C4-2B (cell line): ENCODE results near the gene GBE1.

Experiments
- H3K27ac ChIP-seq: fragments of 450-650 bp; 2 replicates; pipeline ENCODE4 v1.5.1; 2017
- ZFX ChIP-seq: fragments of 450-650 bp; IDR thresholded peaks from 2 replicates; pipeline ENCODE4 v1.6.1; 2017
- TF ChIP-seq, protein P1 (sequence below): fragments of 450-650 bp; conservative IDR thresholded peaks from 2 replicates; pipeline ENCODE4 v1.5.1; 2017; ENCODE audit warnings: mild to moderate bottlenecking

The GBE1 gene

GRCh38 chr3:81674690-81675089 lies 86.8 kb downstream of the GBE1 start:
- TF ChIP-seq ZFX: no peak
- TF ChIP-seq, protein P1, sequence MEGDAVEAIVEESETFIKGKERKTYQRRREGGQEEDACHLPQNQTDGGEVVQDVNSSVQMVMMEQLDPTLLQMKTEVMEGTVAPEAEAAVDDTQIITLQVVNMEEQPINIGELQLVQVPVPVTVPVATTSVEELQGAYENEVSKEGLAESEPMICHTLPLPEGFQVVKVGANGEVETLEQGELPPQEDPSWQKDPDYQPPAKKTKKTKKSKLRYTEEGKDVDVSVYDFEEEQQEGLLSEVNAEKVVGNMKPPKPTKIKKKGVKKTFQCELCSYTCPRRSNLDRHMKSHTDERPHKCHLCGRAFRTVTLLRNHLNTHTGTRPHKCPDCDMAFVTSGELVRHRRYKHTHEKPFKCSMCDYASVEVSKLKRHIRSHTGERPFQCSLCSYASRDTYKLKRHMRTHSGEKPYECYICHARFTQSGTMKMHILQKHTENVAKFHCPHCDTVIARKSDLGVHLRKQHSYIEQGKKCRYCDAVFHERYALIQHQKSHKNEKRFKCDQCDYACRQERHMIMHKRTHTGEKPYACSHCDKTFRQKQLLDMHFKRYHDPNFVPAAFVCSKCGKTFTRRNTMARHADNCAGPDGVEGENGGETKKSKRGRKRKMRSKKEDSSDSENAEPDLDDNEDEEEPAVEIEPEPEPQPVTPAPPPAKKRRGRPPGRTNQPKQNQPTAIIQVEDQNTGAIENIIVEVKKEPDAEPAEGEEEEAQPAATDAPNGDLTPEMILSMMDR: no peak
- H3K27ac ChIP-seq: no peak overlapping the region

GRCh38 chr3:81668283-81668682 lies 93.2 kb downstream of the GBE1 start:
- TF ChIP-seq, protein P1: no peak
- TF ChIP-seq ZFX: no peak
- H3K27ac ChIP-seq: no peak overlapping the region

- TF ChIP-seq, protein P1: peak; percentile 83
- no peak for TF ChIP-seq ZFX
- H3K27ac ChIP-seq: no peak overlapping the region
Measured at GRCh38 chr3:81666502-81667121, 94.8 kb downstream of the GBE1 start.

DNA sequence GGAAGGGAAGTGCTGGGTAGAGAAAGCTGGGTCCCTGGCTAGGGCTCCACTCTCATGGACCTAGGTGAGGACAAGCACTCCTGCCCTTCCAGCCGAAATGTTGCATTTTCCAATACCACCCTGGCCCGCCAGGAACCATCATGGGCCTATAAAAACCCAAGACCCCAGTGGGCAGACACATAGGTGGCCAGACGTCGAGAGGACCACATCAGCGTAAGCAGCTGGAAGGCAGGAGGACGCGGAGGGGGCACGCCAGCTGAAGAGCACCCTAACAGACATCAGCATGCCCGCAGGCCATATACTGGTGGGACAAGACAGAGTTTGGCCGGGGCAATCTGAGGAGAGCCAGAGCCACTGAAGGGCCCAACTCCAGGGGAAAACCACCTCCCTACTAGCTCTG lies 98.3 kb downstream of the GBE1 start:
- no peak overlapping the region for H3K27ac ChIP-seq
- TF ChIP-seq, protein P1: no peak
- no peak for TF ChIP-seq ZFX

GRCh38 chr3:81660036-81660435 lies 101.4 kb downstream of the GBE1 start:
- TF ChIP-seq ZFX: no peak
- TF ChIP-seq, protein P1: no peak
- no peak overlapping the region for H3K27ac ChIP-seq

- H3K27ac ChIP-seq: no peak overlapping the region
- no peak for TF ChIP-seq ZFX
- TF ChIP-seq, protein P1: no peak
Measured at GRCh38 chr3:81658322-81658997, 103.0 kb downstream of the GBE1 start.

- TF ChIP-seq, protein P1: no peak
- TF ChIP-seq ZFX: no peak
- no peak overlapping the region for H3K27ac ChIP-seq
Measured at GRCh38 chr3:81651139-81651538, 110.3 kb downstream of the GBE1 start.
